ENCODE data around the gene NME5. TPM values are rescaled to one million over a fixed set of nuclear protein-coding genes. Genes with fewer than 3 reads are reported as not detected.

Gene NME5
- total RNA-seq, 1 donor from 2014 or later: 7.8 TPM

GRCh38 chr5:138180183-138180782 is 41.1 kb upstream of the NME5 start:
- no peak overlapping the region for H3K27ac Mint-ChIP-seq
- no peak for DNase-seq (ENCODE audit: extremely low spot score, unreplicated experiment)
- H3K4me3 Mint-ChIP-seq: no peak overlapping the region
- peak; percentile 77 for TF ChIP-seq CTCF (conservative IDR thresholded peaks at IDR 0.05)
- no peaks in the 10 kb centered on the region for H3K27me3 Mint-ChIP-seq
- no peaks in the 10 kb centered on the region for H3K9me3 Mint-ChIP-seq
- peaks cover 13% of the 10 kb centered on the region for H3K4me1 Mint-ChIP-seq (ENCODE audit: unreplicated experiment)
- peaks cover 5% of the 10 kb centered on the region for H3K36me3 Mint-ChIP-seq

- no peak for DNase-seq (ENCODE audit: extremely low spot score, unreplicated experiment)
- peaks cover 13% of the 10 kb centered on the region for H3K4me1 Mint-ChIP-seq (ENCODE audit: unreplicated experiment)
- H3K27me3 Mint-ChIP-seq: no peaks in the 10 kb centered on the region
- H3K27ac Mint-ChIP-seq: no peak overlapping the region
- H3K4me3 Mint-ChIP-seq: no peak overlapping the region
- H3K9me3 Mint-ChIP-seq: no peaks in the 10 kb centered on the region
- peaks cover 8% of the 10 kb centered on the region for H3K36me3 Mint-ChIP-seq
- no peak for TF ChIP-seq CTCF (conservative IDR thresholded peaks at IDR 0.05)
Observed at GRCh38 chr5:138179277-138179857, 40.1 kb upstream of the NME5 start.

GRCh38 chr5:138178516-138179276 is 39.5 kb upstream of the NME5 start, which contains the start of the genes BRD8 and KIF20A:
Gene BRD8 (minus strand): TSS chr5:138178630. CDS start chr5:138178614, 16 bp downstream.
Gene KIF20A (plus strand): TSS chr5:138179112. CDS start chr5:138179681, 569 bp downstream.
- DNase-seq (ENCODE audit: extremely low spot score, unreplicated experiment): peak; percentile 90
- no peaks in the 10 kb centered on the region for H3K27me3 Mint-ChIP-seq
- H3K4me1 Mint-ChIP-seq (ENCODE audit: unreplicated experiment): peaks cover 13% of the 10 kb centered on the region
- no peak for TF ChIP-seq CTCF (conservative IDR thresholded peaks at IDR 0.05)
- no peaks in the 10 kb centered on the region for H3K9me3 Mint-ChIP-seq
- H3K27ac Mint-ChIP-seq: no peak within 1 kb of the TSS
- H3K36me3 Mint-ChIP-seq: peaks cover 9% of the 10 kb centered on the region
- H3K4me3 Mint-ChIP-seq: no peak within 1 kb of the TSS

- DNase-seq (ENCODE audit: extremely low spot score, unreplicated experiment): no peak
- H3K27ac Mint-ChIP-seq: no peak overlapping the region
- no peaks in the 10 kb centered on the region for H3K9me3 Mint-ChIP-seq
- peaks cover 13% of the 10 kb centered on the region for H3K36me3 Mint-ChIP-seq
- peaks cover 13% of the 10 kb centered on the region for H3K4me1 Mint-ChIP-seq (ENCODE audit: unreplicated experiment)
- H3K27me3 Mint-ChIP-seq: no peaks in the 10 kb centered on the region
- H3K4me3 Mint-ChIP-seq: no peak overlapping the region
- no peak for TF ChIP-seq CTCF (conservative IDR thresholded peaks at IDR 0.05)
Observed at GRCh38 chr5:138177941-138178515, 38.8 kb upstream of the NME5 start.

- no peak overlapping the region for H3K27ac Mint-ChIP-seq
- H3K4me1 Mint-ChIP-seq (ENCODE audit: unreplicated experiment): no peaks in the 10 kb centered on the region
- H3K9me3 Mint-ChIP-seq: no peaks in the 10 kb centered on the region
- no peaks in the 10 kb centered on the region for H3K27me3 Mint-ChIP-seq
- DNase-seq (ENCODE audit: extremely low spot score, unreplicated experiment): no peak
- peaks cover 36% of the 10 kb centered on the region for H3K36me3 Mint-ChIP-seq
- no peak overlapping the region for H3K4me3 Mint-ChIP-seq
- no peak for TF ChIP-seq CTCF (conservative IDR thresholded peaks at IDR 0.05)
Observed at GRCh38 chr5:138170299-138170698, 31.1 kb upstream of the NME5 start.

All from type B pancreatic cell (in vitro differentiated cells).